Keratinocyte (primary cell): ENCODE measurements around the gene OR5K3. TPM values are rescaled to one million over a fixed set of nuclear protein-coding genes. Genes with fewer than 3 reads are reported as not detected.

ENCODE experiments used
- DNase-seq: peaks from one replicate; pipeline ENCODE4 v3.0.0-alpha.2; 2011; ENCODE audit warnings: low read depth, missing footprints, low spot score
- FAIRE-seq: peaks from 2 replicates; lab custom pipeline; 2011; peaks lifted over from hg19 to GRCh38; lab: Jason Lieb, UNC
- H2AFZ ChIP-seq: 2 replicates; pipeline ENCODE4 v1.6.0; 2012; ENCODE audit warnings: low read length, control low read depth, inconsistent platforms; ENCODE audit not compliant: control insufficient read depth
- H3K27ac ChIP-seq: 2 replicates; pipeline ENCODE4 v1.5.1; 2011; ENCODE audit warnings: low read length; ENCODE audit not compliant: control insufficient read depth, insufficient read depth
- H3K27me3 ChIP-seq: 3 replicates; pipeline ENCODE4 v1.6.0; 2011; ENCODE audit warnings: low read length; ENCODE audit not compliant: control insufficient read depth, insufficient read depth; ENCODE audit errors: extremely low read depth
- H3K36me3 ChIP-seq, 2 experiments: 2 replicates in 1 of 2; 3 replicates in 1 of 2; pipeline ENCODE4 v1.5.1; 2011; ENCODE audit warnings: low read length in 2 of 2, mild to moderate bottlenecking in 1 of 2; ENCODE audit not compliant: control insufficient read depth in 2 of 2, insufficient read depth in 2 of 2; ENCODE audit errors: extremely low read depth in 1 of 2
- H3K4me1 ChIP-seq: 3 replicates; pipeline ENCODE4 v1.5.1; 2011; ENCODE audit warnings: low read length; ENCODE audit not compliant: control insufficient read depth, insufficient read depth; ENCODE audit errors: extremely low read depth
- H3K4me2 ChIP-seq: 3 replicates; pipeline ENCODE4 v1.6.0; 2011; ENCODE audit warnings: low read depth, low read length; ENCODE audit not compliant: control insufficient read depth, insufficient read depth; ENCODE audit errors: extremely low read depth
- H3K4me3 ChIP-seq, 3 experiments: fragments of 200-600 bp in 1 of 3; sonication (generic) in 1 of 3; 2 replicates in 2 of 3; 3 replicates in 1 of 3; pipeline ENCODE4 v1.5.1; 2011 to 2016; ENCODE audit warnings: low read length in 3 of 3, mild to moderate bottlenecking in 3 of 3, control low read depth in 2 of 3, inconsistent platforms in 1 of 3, low read depth in 1 of 3, mixed read lengths in 1 of 3, mixed run types in 1 of 3, moderate library complexity in 1 of 3; ENCODE audit not compliant: control insufficient read depth in 2 of 3, insufficient read depth in 2 of 3; ENCODE audit errors: extremely low read depth in 1 of 3
- H3K79me2 ChIP-seq: 2 replicates; pipeline ENCODE4 v1.6.0; 2012; ENCODE audit warnings: low read length; ENCODE audit not compliant: control insufficient read depth, insufficient read depth
- H3K9ac ChIP-seq: 3 replicates; pipeline ENCODE4 v1.6.0; 2011; ENCODE audit warnings: low read length; ENCODE audit not compliant: control insufficient read depth, insufficient read depth; ENCODE audit errors: extremely low read depth
- H3K9me1 ChIP-seq: 3 replicates; pipeline ENCODE4 v1.6.0; 2011; ENCODE audit warnings: low read length; ENCODE audit not compliant: control insufficient read depth, insufficient read depth; ENCODE audit errors: extremely low read depth
- H3K9me3 ChIP-seq: 2 replicates; pipeline ENCODE4 v1.5.1; 2012; ENCODE audit warnings: low read depth, low read length; ENCODE audit not compliant: control insufficient read depth
- H4K20me1 ChIP-seq: 3 replicates; pipeline ENCODE4 v1.6.0; 2011; ENCODE audit warnings: low read length; ENCODE audit not compliant: control insufficient read depth, insufficient read depth; ENCODE audit errors: extremely low read depth
- EZH2 ChIP-seq: IDR thresholded peaks from one replicate; pipeline ENCODE4 v1.6.1; 2012; ENCODE audit warnings: inconsistent platforms, mild to moderate bottlenecking, low read length, moderate library complexity
- dilution Hi-C: fragments of 300-500 bp; cut with MboI; formaldehyde crosslinking; loops from one replicate; pipeline ENCODE4 v1.7.0; 2020; ENCODE audit warnings: low sequenced_read_pairs; ENCODE audit not compliant: extremely low pct_ligation_motif_present
- polyA plus RNA-seq, 5 experiments: library from polyadenylated mRNA; depleted of rRNA in 3 of 5; stranded (reverse) in 3 of 5; stranded (forward) in 1 of 5; unstranded in 1 of 5; fragments of >200 nt; gene quantifications; 1 replicate in 1 of 5; 2 replicates in 3 of 5; 3 replicates in 1 of 5; pipeline versions ENCODE4 v1.2.1 to v1.2.3, GENCODE V29; 2011 to 2012; ENCODE audit warnings: missing spikeins in 2 of 5, low read depth in 1 of 5, low replicate concordance in 1 of 5
- TF ChIP-seq, protein P1 (sequence below), 3 experiments: IDR thresholded peaks in 1 of 3; conservative IDR thresholded peaks in 1 of 3; optimal IDR thresholded peaks in 1 of 3; 2 replicates in 2 of 3; 3 replicates in 1 of 3; pipeline versions ENCODE3 to v1.5.1; 2011; ENCODE audit warnings: low read length in 3 of 3, mild to moderate bottlenecking in 3 of 3, moderate library complexity in 2 of 3, control low read depth in 1 of 3, inconsistent platforms in 1 of 3; ENCODE audit not compliant: insufficient read depth in 2 of 3; ENCODE audit errors: extremely low read depth in 1 of 3

Gene OR5K3
- polyA plus RNA-seq, 1 donor (not counting 4 experiments of a cell fraction or from before 2014, with no cell fraction given), result not detected

DNA sequence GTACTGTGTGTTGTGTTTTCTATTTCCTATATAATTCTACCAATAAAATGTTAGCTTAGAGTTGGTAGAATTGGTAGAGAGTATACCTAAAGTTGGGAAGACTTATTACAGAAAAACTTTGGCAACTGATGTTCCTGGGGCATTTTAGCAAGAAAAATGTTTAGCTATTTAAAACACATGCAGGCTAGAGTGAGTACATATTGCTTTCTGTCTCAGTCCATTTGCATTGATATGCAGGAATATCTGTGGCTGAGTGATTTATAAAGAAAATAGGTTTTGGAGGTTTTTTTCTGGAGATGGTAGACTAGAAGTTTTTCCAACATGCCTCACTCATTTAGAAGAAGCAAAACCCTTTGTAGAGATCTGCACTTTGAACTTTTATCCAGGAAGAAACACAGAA is 42.1 kb downstream of the OR5K3 start:
- no peaks in the 10 kb centered on the region for H3K4me1 ChIP-seq
- FAIRE-seq, result no peak
- H3K4me3 ChIP-seq, result no peak overlapping the region
- H3K36me3 ChIP-seq, result no peaks in the 10 kb centered on the region
- DNase-seq, result no peak
- H4K20me1 ChIP-seq, result no peaks in the 10 kb centered on the region
- H3K79me2 ChIP-seq, result no peaks in the 10 kb centered on the region
- no peaks in the 10 kb centered on the region for H3K27me3 ChIP-seq
- H3K9ac ChIP-seq, result no peak overlapping the region
- TF ChIP-seq EZH2, result no peak
- TF ChIP-seq, protein P1, sequence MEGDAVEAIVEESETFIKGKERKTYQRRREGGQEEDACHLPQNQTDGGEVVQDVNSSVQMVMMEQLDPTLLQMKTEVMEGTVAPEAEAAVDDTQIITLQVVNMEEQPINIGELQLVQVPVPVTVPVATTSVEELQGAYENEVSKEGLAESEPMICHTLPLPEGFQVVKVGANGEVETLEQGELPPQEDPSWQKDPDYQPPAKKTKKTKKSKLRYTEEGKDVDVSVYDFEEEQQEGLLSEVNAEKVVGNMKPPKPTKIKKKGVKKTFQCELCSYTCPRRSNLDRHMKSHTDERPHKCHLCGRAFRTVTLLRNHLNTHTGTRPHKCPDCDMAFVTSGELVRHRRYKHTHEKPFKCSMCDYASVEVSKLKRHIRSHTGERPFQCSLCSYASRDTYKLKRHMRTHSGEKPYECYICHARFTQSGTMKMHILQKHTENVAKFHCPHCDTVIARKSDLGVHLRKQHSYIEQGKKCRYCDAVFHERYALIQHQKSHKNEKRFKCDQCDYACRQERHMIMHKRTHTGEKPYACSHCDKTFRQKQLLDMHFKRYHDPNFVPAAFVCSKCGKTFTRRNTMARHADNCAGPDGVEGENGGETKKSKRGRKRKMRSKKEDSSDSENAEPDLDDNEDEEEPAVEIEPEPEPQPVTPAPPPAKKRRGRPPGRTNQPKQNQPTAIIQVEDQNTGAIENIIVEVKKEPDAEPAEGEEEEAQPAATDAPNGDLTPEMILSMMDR (optimal IDR thresholded peaks at IDR 0.05 in 1 of 3, IDR thresholded peaks at IDR 0.05 in 1 of 3, conservative IDR thresholded peaks at IDR 0.05 in 1 of 3; ENCODE audit: extremely low read depth in 1 of 3, insufficient read depth in 2 of 3, low read length in 3 of 3), result no peak
- dilution Hi-C loops, result no loop called here
- no peaks in the 10 kb centered on the region for H3K9me3 ChIP-seq
- H3K27ac ChIP-seq, result no peak overlapping the region
- H2AFZ ChIP-seq, result no peak overlapping the region
- no peaks in the 10 kb centered on the region for H3K9me1 ChIP-seq
- no peak overlapping the region for H3K4me2 ChIP-seq

DNA sequence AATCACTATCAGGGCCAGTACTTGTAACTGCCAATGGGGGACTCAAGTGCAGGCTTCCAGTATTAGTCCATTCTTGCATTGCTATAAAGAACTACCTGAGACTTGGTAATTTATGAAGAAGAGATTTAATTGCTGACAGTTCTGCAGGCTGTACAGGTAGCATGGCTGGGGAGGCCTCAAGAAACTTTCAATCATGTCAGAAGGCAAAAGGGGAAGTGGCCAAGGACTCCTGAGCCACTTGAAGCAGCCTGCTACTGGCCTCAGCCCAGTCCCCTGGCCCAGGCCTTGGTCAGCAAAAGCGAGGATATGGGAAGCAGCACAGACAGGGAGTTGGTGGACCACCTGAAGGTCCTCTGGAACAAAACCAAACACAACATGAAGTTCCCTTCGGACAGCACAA is 43.3 kb downstream of the OR5K3 start:
- no peak overlapping the region for H3K4me2 ChIP-seq
- no peak overlapping the region for H2AFZ ChIP-seq
- H3K4me3 ChIP-seq, result no peak overlapping the region
- H3K9me1 ChIP-seq, result no peaks in the 10 kb centered on the region
- FAIRE-seq (no peak), DNase-seq (no peak)
- H3K36me3 ChIP-seq, result no peaks in the 10 kb centered on the region
- H3K27ac ChIP-seq, result no peak overlapping the region
- H3K79me2 ChIP-seq, result no peaks in the 10 kb centered on the region
- no peaks in the 10 kb centered on the region for H4K20me1 ChIP-seq
- H3K4me1 ChIP-seq, result no peaks in the 10 kb centered on the region
- dilution Hi-C loops, result no loop called here
- H3K27me3 ChIP-seq, result no peaks in the 10 kb centered on the region
- H3K9ac ChIP-seq, result no peak overlapping the region
- no peak for TF ChIP-seq EZH2
- TF ChIP-seq, protein P1 (optimal IDR thresholded peaks at IDR 0.05 in 1 of 3, IDR thresholded peaks at IDR 0.05 in 1 of 3, conservative IDR thresholded peaks at IDR 0.05 in 1 of 3; ENCODE audit: extremely low read depth in 1 of 3, insufficient read depth in 2 of 3, low read length in 3 of 3), result no peak
- no peaks in the 10 kb centered on the region for H3K9me3 ChIP-seq
